HG02763 (cell line): ENCODE results near the gene CDK11A.
"Not testable (repeated sequence)": the region's sequence is repeated elsewhere in the genome, so short reads cannot be mapped to it uniquely, and the experiment has no call there.

Experiments used
- ATAC-seq: cut with Tn5 transposase; IDR thresholded peaks from one replicate; pipeline ENCODE4 v1.9.1; 2021; ENCODE audit warnings: mild to moderate bottlenecking, moderate library complexity; ENCODE audit not compliant: unreplicated experiment

Gene CDK11A

GRCh38 chr1:1726088-1726487 lies 1.9 kb upstream of the CDK11A start:
- ATAC-seq, result not testable (repeated sequence)

- ATAC-seq, result no peak
Measured at GRCh38 chr1:1721201-1721600, 3.0 kb downstream of the CDK11A start.

GRCh38 chr1:1715109-1715883 lies 8.9 kb downstream of the CDK11A start:
- not testable (repeated sequence) for ATAC-seq

GRCh38 chr1:1707897-1708296 lies 16.3 kb downstream of the CDK11A start:
- not testable (repeated sequence) for ATAC-seq

GRCh38 chr1:1707241-1707640 lies 16.9 kb downstream of the CDK11A start:
- ATAC-seq, result not testable (repeated sequence)

GRCh38 chr1:1705623-1706022 lies 18.5 kb downstream of the CDK11A start:
- ATAC-seq, result not testable (repeated sequence)

- not testable (repeated sequence) for ATAC-seq
Measured at GRCh38 chr1:1704284-1704957, 19.7 kb downstream of the CDK11A start.

- no peak for ATAC-seq
Measured at GRCh38 chr1:1703796-1704195, 20.4 kb downstream of the CDK11A start.

- not testable (repeated sequence) for ATAC-seq
Measured at GRCh38 chr1:1702506-1702905, 21.7 kb downstream of the CDK11A start.

GRCh38 chr1:1700557-1700956 lies 23.6 kb downstream of the CDK11A start:
- ATAC-seq, result not testable (repeated sequence)

- ATAC-seq, result not testable (repeated sequence)
Measured at GRCh38 chr1:1700067-1700466, 24.1 kb downstream of the CDK11A start.

- not testable (repeated sequence) for ATAC-seq
Measured at GRCh38 chr1:1699061-1699460, 25.1 kb downstream of the CDK11A start.

- ATAC-seq, result not testable (repeated sequence)
Measured at GRCh38 chr1:1697358-1698183, 26.6 kb downstream of the CDK11A start.

GRCh38 chr1:1696431-1697357 lies 27.5 kb downstream of the CDK11A start:
- not testable (repeated sequence) for ATAC-seq

- ATAC-seq, result peak; percentile 72
Measured at GRCh38 chr1:1692714-1693647, 31.2 kb downstream of the CDK11A start, which contains the start of gene SLC35E2B. Gene SLC35E2B (minus strand): TSS chr1:1692795. CDS start chr1:1676699, 16,096 bp downstream.

- ATAC-seq, result not testable (repeated sequence)
Measured at GRCh38 chr1:1692324-1692713, 31.8 kb downstream of the CDK11A start.

- not testable (repeated sequence) for ATAC-seq
Measured at GRCh38 chr1:1691443-1691842, 32.7 kb downstream of the CDK11A start.

- not testable (repeated sequence) for ATAC-seq
Measured at GRCh38 chr1:1689526-1689925, 34.6 kb downstream of the CDK11A start.

GRCh38 chr1:1687846-1688245 lies 36.3 kb downstream of the CDK11A start:
- ATAC-seq, result no peak
